PC-9 (cell line): ENCODE data around the gene DLGAP1. TPM values are rescaled to one million over a fixed set of nuclear protein-coding genes. Genes with fewer than 3 reads are reported as not detected.

Experiments used
- BruUV-seq: library from RNA; stranded (reverse); fragments of 400-500 nt; replicated peaks from 2 replicates; lab custom pipeline; 2021; lab: Mats Ljungman, UMichigan
- CTCF ChIA-PET: fragments of 300-600 bp; sonication (Branson Sonifier 250); formaldehyde crosslinking; loops from one replicate; lab custom pipeline; 2022; ENCODE audit warnings: antibody characterized with exemption; lab: Charles Lee
- POLR2A ChIA-PET: fragments of 300-600 bp; sonication (Branson Sonifier 250); formaldehyde crosslinking; loops from one replicate; lab custom pipeline; 2022; ENCODE audit warnings: antibody characterized with exemption; ENCODE audit not compliant: unreplicated experiment; lab: Charles Lee
- DNase-seq, 2 experiments: peaks; one replicate each; pipeline versions ENCODE4 v3.0.0 to v3.0.0-alpha.2; 2015 to 2022; ENCODE audit warnings: mixed read lengths in 1 of 2
- H2AFZ ChIP-seq: fragments of 200-600 bp; sonication (generic); 2 replicates; pipeline ENCODE4 v1.8.1; 2017; ENCODE audit warnings: antibody characterized with exemption
- H3F3A ChIP-seq: fragments of 200-600 bp; sonication (generic); 2 replicates; pipeline ENCODE4 v1.8.1; 2017; ENCODE audit warnings: antibody characterized with exemption, mild to moderate bottlenecking, low read depth; ENCODE audit not compliant: insufficient read depth
- H3K27ac ChIP-seq: fragments of 200-600 bp; sonication (generic); 2 replicates; pipeline ENCODE4 v1.6.1; 2016; ENCODE audit warnings: mixed run types
- H3K27me3 ChIP-seq: fragments of 200-600 bp; sonication (generic); 2 replicates; pipeline ENCODE4 v1.6.1; 2016; ENCODE audit warnings: low read depth, mixed run types; ENCODE audit not compliant: insufficient read depth
- H3K36me3 ChIP-seq: fragments of 200-600 bp; sonication (generic); 2 replicates; pipeline ENCODE4 v1.6.1; 2016; ENCODE audit warnings: low read depth, mixed run types
- H3K4me1 ChIP-seq: fragments of 200-600 bp; sonication (generic); replicated peaks from 2 replicates; pipeline ENCODE4 v1.6.1; 2016; ENCODE audit warnings: mixed run types; ENCODE audit not compliant: insufficient read depth
- H3K4me2 ChIP-seq: fragments of 200-600 bp; sonication (generic); 2 replicates; pipeline ENCODE4 v1.6.1; 2017; ENCODE audit warnings: mixed run types
- H3K4me3 ChIP-seq: fragments of 200-600 bp; sonication (generic); 2 replicates; pipeline ENCODE4 v1.6.1; 2016; ENCODE audit warnings: mixed run types
- H3K79me2 ChIP-seq: fragments of 200-600 bp; sonication (generic); 2 replicates; pipeline ENCODE4 v1.6.1; 2017; ENCODE audit warnings: low read depth, mixed run types
- H3K9me2 ChIP-seq: fragments of 200-600 bp; sonication (generic); 2 replicates; pipeline ENCODE4 v1.8.1; 2017; ENCODE audit warnings: mild to moderate bottlenecking; ENCODE audit not compliant: insufficient read depth
- H3K9me3 ChIP-seq: fragments of 200-600 bp; sonication (generic); 2 replicates; pipeline ENCODE4 v1.8.1; 2016; ENCODE audit warnings: low read depth; ENCODE audit not compliant: insufficient read depth
- H4K20me1 ChIP-seq: fragments of 200-600 bp; sonication (generic); 2 replicates; pipeline ENCODE4 v1.8.1; 2017; ENCODE audit not compliant: insufficient read depth
- CTCF ChIP-seq: fragments of 200-600 bp; sonication (generic); conservative IDR thresholded peaks from 2 replicates; pipeline ENCODE4 v1.6.1; 2017; ENCODE audit warnings: mixed run types, antibody characterized with exemption, mild to moderate bottlenecking, moderate library complexity
- EZH2 ChIP-seq: fragments of 200-600 bp; sonication (generic); IDR thresholded peaks from 2 replicates; pipeline ENCODE4 v1.8.0; 2017; ENCODE audit warnings: antibody characterized with exemption, low read depth
- intact Hi-C: fragments of 100-400 bp; cut with micrococcal nuclease; formaldehyde crosslinking; loops from one replicate; pipeline ENCODE4 v1.10.0; 2022; ENCODE audit not compliant: unreplicated experiment
- total RNA-seq: library from RNA; stranded (reverse); gene quantifications from 2 replicates; pipeline ENCODE4 v1.2.3, GENCODE V29; 2021

DLGAP1 gene
- total RNA-seq, 1 experiment from 2014 or later, result not detected

GRCh38 chr18:3803350-3803749 is 651.8 kb downstream of the DLGAP1 start:
- Histone ChIP-seq H3K9me3 (no peaks in the 10 kb centered on the region), H3K9me2 (no peaks in the 10 kb centered on the region), H3K27me3 (no peaks in the 10 kb centered on the region), H3K27ac (no peak overlapping the region), H3K36me3 (no peaks in the 10 kb centered on the region), H3K4me1 (no peaks in the 10 kb centered on the region), H3K4me3 (no peak overlapping the region), H4K20me1 (no peaks in the 10 kb centered on the region), H2AFZ (no peak overlapping the region), H3F3A (no peaks in the 10 kb centered on the region), H3K79me2 (no peaks in the 10 kb centered on the region), H3K4me2 (no peak overlapping the region)
- no peak for DNase-seq
- CTCF ChIA-PET, result no interaction called here
- intact Hi-C loops, result no loop called here
- TF ChIP-seq EZH2, result no peak
- TF ChIP-seq CTCF, result no peak
- POLR2A ChIA-PET, result interaction anchor here (0.7 kb wide), 1 partner anchor 609 kb away, joined by 4 read pairs; no protein-coding TSS in a partner anchor
- no TSS peak for BruUV-seq

GRCh38 chr18:3799515-3799914 is 655.6 kb downstream of the DLGAP1 start:
- intact Hi-C loops, result loop anchor here (10.0 kb wide), 2 partner anchors 175 to 205 kb away; no protein-coding TSS in a partner anchor
- peaks cover 9% of the 10 kb centered on the region for H3K4me1 ChIP-seq
- TF ChIP-seq EZH2, result no peak
- no peak for TF ChIP-seq CTCF
- H3F3A ChIP-seq, result peaks cover 10% of the 10 kb centered on the region
- H3K27me3 ChIP-seq, result no peaks in the 10 kb centered on the region
- CTCF ChIA-PET, result no interaction called here
- H2AFZ ChIP-seq, result no peak overlapping the region
- no peak overlapping the region for H3K4me2 ChIP-seq
- no peak overlapping the region for H3K4me3 ChIP-seq
- H3K27ac ChIP-seq, result no peak overlapping the region
- no peaks in the 10 kb centered on the region for H3K9me3 ChIP-seq
- POLR2A ChIA-PET, result no interaction called here
- DNase-seq, result no peak
- H3K36me3 ChIP-seq, result no peaks in the 10 kb centered on the region
- no peaks in the 10 kb centered on the region for H3K9me2 ChIP-seq
- BruUV-seq, result no TSS peak
- no peaks in the 10 kb centered on the region for H4K20me1 ChIP-seq
- no peaks in the 10 kb centered on the region for H3K79me2 ChIP-seq

DNA sequence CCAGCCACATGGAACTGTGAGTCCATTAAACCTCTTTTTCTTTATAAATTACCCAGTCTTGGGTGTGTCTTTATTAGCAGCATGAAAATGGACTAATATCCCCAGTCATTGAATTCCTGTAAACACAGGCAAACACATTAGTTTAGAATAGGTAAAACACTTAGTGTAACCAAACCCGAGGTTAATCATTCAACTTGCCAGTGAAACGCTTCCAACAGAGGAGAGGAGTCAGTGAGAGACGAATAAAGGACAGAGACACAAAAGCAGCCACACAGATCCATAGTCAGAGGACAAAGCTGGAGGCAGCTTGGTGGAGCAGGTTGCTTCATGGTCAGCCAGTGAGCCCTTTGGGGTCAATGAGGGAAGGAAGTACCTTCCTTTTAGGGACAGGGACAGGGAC is 657.1 kb downstream of the DLGAP1 start:
- CTCF ChIA-PET, result no interaction called here
- H4K20me1 ChIP-seq, result no peaks in the 10 kb centered on the region
- no peaks in the 10 kb centered on the region for H3K27me3 ChIP-seq
- H3K4me1 ChIP-seq, result peaks cover 24% of the 10 kb centered on the region
- H3K9me2 ChIP-seq, result no peaks in the 10 kb centered on the region
- H3K4me2 ChIP-seq, result no peak overlapping the region
- H3K36me3 ChIP-seq, result no peaks in the 10 kb centered on the region
- no peaks in the 10 kb centered on the region for H3K9me3 ChIP-seq
- H3K4me3 ChIP-seq, result no peak overlapping the region
- no peak overlapping the region for H2AFZ ChIP-seq
- no peaks in the 10 kb centered on the region for H3K79me2 ChIP-seq
- TF ChIP-seq CTCF (no peak), EZH2 (no peak)
- intact Hi-C loops, result loop anchor here (10.0 kb wide), 2 partner anchors 173 to 203 kb away; no protein-coding TSS in a partner anchor
- no peak for DNase-seq
- BruUV-seq, result no TSS peak
- peaks cover 19% of the 10 kb centered on the region for H3F3A ChIP-seq
- POLR2A ChIA-PET, result no interaction called here
- H3K27ac ChIP-seq, result no peak overlapping the region
